ENCODE data around the gene STH.
"Not testable (repeated sequence)": the region's sequence is repeated elsewhere in the genome, so short reads cannot be mapped to it uniquely, and the experiment has no call there.

STH gene

GRCh38 chr17:45987706-45988105, 11.3 kb upstream of the STH start:
- no peak for DNase-seq

DNA sequence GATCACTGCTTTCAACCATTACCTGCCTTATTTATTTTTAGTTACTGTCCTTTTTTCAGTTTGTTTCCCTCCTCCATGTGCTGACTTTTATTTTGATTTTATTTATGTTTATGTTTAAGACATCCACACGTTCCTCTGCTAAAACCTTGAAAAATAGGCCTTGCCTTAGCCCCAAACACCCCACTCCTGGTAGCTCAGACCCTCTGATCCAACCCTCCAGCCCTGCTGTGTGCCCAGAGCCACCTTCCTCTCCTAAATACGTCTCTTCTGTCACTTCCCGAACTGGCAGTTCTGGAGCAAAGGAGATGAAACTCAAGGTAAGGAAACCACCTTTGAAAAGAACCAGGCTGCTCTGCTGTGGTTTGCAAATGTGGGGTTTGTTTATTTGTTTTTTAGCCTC, 9.3 kb upstream of the STH start:
- DNase-seq = no peak

GRCh38 chr17:45990886-45991285, 8.2 kb upstream of the STH start:
- DNase-seq = no peak

DNA sequence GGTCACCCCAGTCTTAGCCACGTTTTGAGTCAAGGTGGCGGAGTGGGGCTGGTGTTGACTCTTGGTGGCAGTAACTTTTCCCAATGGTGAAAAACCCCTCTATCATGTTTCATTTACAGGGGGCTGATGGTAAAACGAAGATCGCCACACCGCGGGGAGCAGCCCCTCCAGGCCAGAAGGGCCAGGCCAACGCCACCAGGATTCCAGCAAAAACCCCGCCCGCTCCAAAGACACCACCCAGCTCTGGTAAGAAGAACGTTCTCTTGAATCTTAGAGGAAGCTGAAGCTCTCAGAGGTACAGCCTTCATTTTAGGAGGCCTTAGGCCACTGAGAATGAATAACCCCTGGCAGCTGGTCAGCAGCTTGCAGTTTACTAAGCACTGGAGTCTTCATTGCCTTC, 7.7 kb upstream of the STH start:
- DNase-seq = no peak

DNA sequence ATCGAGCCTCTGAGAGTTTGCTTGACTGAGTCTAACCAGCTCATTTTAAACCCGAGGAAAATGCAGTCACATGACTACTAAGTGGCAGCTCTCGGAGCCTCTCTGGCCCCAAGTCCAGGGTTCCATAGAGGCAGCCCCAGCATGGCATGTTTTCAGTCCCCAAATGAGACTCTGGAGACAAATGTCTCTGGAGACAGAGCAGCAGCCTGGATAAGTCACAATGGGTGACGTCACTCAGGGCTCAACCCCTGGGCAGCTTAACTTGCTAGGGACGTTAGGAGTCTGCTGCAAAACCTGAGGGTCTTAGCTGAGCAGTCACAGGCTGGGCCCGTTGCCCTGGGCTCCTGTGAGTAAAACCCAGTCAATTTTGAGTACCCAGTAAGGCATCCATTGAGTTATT, 6.9 kb upstream of the STH start:
- DNase-seq = no peak

- no peak for DNase-seq
These were observed 6.1 kb upstream of the STH start for GRCh38 chr17:45992904-45993303.

DNA sequence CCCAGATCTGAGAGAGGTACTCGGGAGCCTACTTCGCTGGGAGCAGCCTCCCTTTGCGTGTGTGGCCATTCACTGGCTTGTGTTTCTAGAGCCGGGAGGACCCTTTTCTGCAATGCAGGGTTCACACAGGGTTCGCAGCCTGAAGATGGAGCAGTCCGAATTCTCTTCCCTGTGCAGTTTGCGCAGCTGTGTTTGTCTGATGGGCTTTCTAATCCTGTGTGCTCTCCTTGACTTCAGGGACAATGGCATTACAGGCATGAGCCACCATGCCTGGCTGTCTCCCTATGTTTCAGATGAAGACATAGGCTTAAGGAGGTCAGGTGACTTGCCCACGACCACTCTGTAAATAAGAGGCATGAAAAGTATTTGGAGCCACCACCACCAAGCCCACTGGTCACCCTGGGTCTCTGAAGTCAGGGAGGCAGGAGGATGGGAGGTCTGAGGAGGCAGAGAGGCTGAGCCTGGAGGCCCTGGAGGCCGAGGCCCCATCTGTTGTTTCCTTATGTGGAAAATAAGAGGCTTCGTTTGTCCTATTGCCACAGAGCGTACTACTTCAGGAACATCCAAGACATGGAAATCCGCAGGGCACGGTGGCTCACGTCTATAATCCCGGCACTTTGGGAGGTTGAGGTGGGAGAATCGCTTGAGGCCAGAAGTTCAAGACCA, 5.0 kb upstream of the STH start:
- no peak for DNase-seq

GRCh38 chr17:45994987-45995386, 4.1 kb upstream of the STH start:
- DNase-seq = no peak

DNA sequence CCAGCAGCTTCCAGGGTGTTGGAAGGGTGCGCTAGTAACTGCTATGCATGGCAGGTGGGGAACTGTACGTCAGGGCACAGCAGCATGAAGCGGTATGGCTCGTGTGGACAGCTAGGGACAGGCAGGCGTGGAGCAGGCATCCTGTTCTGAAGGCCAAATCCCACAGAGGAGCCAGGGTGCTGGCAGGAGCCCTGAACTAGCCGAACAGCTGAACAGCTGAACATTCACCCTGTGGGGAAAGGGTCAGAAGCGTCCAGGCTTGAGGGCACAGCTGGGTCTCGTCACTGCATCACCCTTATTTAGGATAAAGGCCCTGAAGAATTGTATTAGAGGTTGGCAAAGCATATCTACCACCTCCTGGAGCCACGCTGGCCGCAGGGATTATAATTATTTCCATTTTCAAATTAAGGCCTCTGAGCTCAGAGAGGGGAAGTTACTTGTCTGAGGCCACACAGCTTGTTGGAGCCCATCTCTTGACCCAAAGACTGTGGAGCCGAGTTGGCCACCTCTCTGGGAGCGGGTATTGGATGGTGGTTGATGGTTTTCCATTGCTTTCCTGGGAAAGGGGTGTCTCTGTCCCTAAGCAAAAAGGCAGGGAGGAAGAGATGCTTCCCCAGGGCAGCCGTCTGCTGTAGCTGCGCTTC, 3.3 kb upstream of the STH start:
- no peak for DNase-seq

- DNase-seq = no peak
These were observed 2.6 kb upstream of the STH start for GRCh38 chr17:45996282-45996937.

GRCh38 chr17:45997166-45997565, 1.9 kb upstream of the STH start:
- no peak for DNase-seq

- no peak for DNase-seq
These were observed 1.4 kb upstream of the STH start for GRCh38 chr17:45997624-45998023.

GRCh38 chr17:45999900-46000290, 845 bp downstream of the STH start:
- no peak for DNase-seq

DNA sequence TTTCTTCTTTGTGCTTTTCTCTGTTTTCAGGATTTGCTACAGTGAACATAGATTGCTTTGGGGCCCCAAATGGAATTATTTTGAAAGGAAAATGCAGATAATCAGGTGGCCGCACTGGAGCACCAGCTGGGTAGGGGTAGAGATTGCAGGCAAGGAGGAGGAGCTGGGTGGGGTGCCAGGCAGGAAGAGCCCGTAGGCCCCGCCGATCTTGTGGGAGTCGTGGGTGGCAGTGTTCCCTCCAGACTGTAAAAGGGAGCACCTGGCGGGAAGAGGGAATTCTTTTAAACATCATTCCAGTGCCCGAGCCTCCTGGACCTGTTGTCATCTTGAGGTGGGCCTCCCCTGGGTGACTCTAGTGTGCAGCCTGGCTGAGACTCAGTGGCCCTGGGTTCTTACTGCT, 1.2 kb downstream of the STH start:
- no peak for DNase-seq

GRCh38 chr17:46000757-46001156, 1.7 kb downstream of the STH start:
- DNase-seq = no peak

DNA sequence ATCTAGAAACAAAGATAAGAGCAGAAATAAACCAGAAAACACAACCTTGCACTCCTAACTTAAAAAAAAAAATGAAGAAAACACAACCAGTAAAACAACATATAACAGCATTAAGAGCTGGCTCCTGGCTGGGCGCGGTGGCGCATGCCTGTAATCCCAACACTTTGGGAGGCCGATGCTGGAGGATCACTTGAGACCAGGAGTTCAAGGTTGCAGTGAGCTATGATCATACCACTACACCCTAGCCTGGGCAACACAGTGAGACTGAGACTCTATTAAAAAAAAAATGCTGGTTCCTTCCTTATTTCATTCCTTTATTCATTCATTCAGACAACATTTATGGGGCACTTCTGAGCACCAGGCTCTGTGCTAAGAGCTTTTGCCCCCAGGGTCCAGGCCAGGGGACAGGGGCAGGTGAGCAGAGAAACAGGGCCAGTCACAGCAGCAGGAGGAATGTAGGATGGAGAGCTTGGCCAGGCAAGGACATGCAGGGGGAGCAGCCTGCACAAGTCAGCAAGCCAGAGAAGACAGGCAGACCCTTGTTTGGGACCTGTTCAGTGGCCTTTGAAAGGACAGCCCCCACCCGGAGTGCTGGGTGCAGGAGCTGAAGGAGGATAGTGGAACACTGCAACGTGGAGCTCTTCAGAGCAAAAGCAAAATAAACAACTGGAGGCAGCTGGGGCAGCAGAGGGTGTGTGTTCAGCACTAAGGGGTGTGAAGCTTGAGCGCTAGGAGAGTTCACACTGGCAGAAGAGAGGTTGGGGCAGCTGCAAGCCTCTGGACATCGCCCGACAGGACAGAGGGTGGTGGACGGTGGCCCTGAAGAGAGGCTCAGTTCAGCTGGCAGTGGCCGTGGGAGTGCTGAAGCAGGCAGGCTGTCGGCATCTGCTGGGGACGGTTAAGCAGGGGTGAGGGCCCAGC, 2.6 kb downstream of the STH start:
- no peak for DNase-seq

GRCh38 chr17:46002311-46002972, 3.4 kb downstream of the STH start:
- DNase-seq = peak; percentile 32 to 78 (median 54)

DNA sequence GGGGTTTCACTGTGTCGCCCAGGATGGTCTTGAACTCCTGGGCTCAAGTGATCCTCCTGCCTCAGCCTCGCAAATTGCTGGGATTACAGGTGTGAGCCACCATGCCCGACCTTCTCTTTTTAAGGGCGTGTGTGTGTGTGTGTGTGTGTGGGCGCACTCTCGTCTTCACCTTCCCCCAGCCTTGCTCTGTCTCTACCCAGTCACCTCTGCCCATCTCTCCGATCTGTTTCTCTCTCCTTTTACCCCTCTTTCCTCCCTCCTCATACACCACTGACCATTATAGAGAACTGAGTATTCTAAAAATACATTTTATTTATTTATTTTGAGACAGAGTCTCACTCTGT, 3.9 kb downstream of the STH start:
- no peak for DNase-seq

GRCh38 chr17:46003907-46004748, 5.1 kb downstream of the STH start:
- no peak for DNase-seq

GRCh38 chr17:46006082-46006481, 7.0 kb downstream of the STH start:
- not testable (repeated sequence) for DNase-seq

GRCh38 chr17:46007461-46007965, 8.5 kb downstream of the STH start:
- no peak for DNase-seq

DNA sequence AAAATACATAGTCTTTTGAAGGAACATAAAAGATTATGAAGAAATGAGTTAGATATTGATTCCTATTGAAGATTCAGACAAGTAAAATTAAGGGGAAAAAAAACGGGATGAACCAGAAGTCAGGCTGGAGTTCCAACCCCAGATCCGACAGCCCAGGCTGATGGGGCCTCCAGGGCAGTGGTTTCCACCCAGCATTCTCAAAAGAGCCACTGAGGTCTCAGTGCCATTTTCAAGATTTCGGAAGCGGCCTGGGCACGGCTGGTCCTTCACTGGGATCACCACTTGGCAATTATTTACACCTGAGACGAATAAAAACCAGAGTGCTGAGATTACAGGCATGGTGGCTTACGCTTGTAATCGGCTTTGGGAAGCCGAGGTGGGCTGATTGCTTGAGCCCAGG, 9.5 kb downstream of the STH start:
- DNase-seq = no peak

All from T-helper 2 cell (primary cell).